CD8-positive, alpha-beta memory T cell (primary cell): Measurements from ENCODE around the gene MMP2. TPM values are rescaled to one million over a fixed set of nuclear protein-coding genes. Genes with fewer than 3 reads are reported as not detected.

Source experiments
- CTCF ChIA-PET: fragments of 350-600 bp; sonication (Branson Sonifier 250); formaldehyde crosslinking; loops from one replicate; lab custom pipeline; 2021; ENCODE audit warnings: antibody characterized with exemption; lab: Charles Lee
- POLR2A ChIA-PET: fragments of 350-600 bp; sonication (Branson Sonifier 250); formaldehyde crosslinking; loops from one replicate; lab custom pipeline; 2021; ENCODE audit warnings: antibody characterized with exemption; lab: Charles Lee
- DNase-seq, 5 donors: peaks; one replicate each; pipeline versions ENCODE4 v3.0.0 to v3.0.0-alpha.2; 2020 to 2022; ENCODE audit warnings: mixed read lengths in 1 of 5
- H3K27ac ChIP-seq: one replicate; pipeline ENCODE4 v1.7.0; 2013; ENCODE audit warnings: low read depth, mild to moderate bottlenecking, low read length, moderate library complexity
- H3K27me3 ChIP-seq: 2 replicates; pipeline ENCODE4 v1.7.0; 2013; ENCODE audit warnings: low read length, mild to moderate bottlenecking; ENCODE audit not compliant: insufficient read depth, poor library complexity, severe bottlenecking
- H3K36me3 ChIP-seq: 2 replicates; pipeline ENCODE4 v1.7.0; 2013; ENCODE audit warnings: mild to moderate bottlenecking, low read length, moderate library complexity; ENCODE audit not compliant: insufficient read depth
- H3K4me1 ChIP-seq: 2 replicates; pipeline ENCODE4 v1.7.0; 2013; ENCODE audit warnings: mild to moderate bottlenecking, low read length, moderate library complexity; ENCODE audit not compliant: insufficient read depth
- H3K4me3 ChIP-seq: 2 replicates; pipeline ENCODE4 v1.7.0; 2013; ENCODE audit warnings: mild to moderate bottlenecking, low read length
- H3K9me3 ChIP-seq: 2 replicates; pipeline ENCODE4 v1.7.0; 2013; ENCODE audit warnings: mild to moderate bottlenecking, low read length
- H3K27ac Mint-ChIP-seq, 8 donors: one replicate each; pipeline ENCODE4 v1.8.0; 2020 to 2021; ENCODE audit warnings: mixed read lengths in 8 of 8, mild to moderate bottlenecking in 6 of 8, inconsistent platforms in 3 of 8, moderate library complexity in 3 of 8
- H3K27me3 Mint-ChIP-seq, 2 donors: one replicate each; pipeline ENCODE4 v1.8.0; 2020 to 2021; ENCODE audit warnings: mixed read lengths in 2 of 2, mild to moderate bottlenecking in 1 of 2, moderate library complexity in 1 of 2
- H3K36me3 Mint-ChIP-seq, 3 donors: one replicate each; pipeline ENCODE4 v1.8.0; 2020 to 2021; ENCODE audit warnings: mixed read lengths in 3 of 3, inconsistent platforms in 1 of 3, mild to moderate bottlenecking in 1 of 3
- H3K4me1 Mint-ChIP-seq, 3 donors: one replicate each; pipeline ENCODE4 v1.8.0; 2020 to 2021; ENCODE audit warnings: mixed read lengths in 3 of 3, inconsistent platforms in 1 of 3, mild to moderate bottlenecking in 1 of 3
- H3K4me3 Mint-ChIP-seq, 7 donors: one replicate each; pipeline ENCODE4 v1.8.0; 2020 to 2021; ENCODE audit warnings: mixed read lengths in 7 of 7, mild to moderate bottlenecking in 6 of 7, moderate library complexity in 4 of 7, inconsistent platforms in 2 of 7
- H3K9me3 Mint-ChIP-seq, 5 donors: one replicate each; pipeline ENCODE4 v1.8.0; 2020 to 2022; ENCODE audit warnings: mixed read lengths in 5 of 5, mild to moderate bottlenecking in 3 of 5, moderate library complexity in 2 of 5, inconsistent platforms in 1 of 5
- polyA plus RNA-seq: library from polyadenylated mRNA; unstranded; fragments of 300-500 nt; fragmentation: Illumina TruSeq; gene quantifications from one replicate; pipeline ENCODE4 v1.2.3, GENCODE V29; 2021
- total RNA-seq, 2 experiments: library from RNA; stranded (reverse); gene quantifications; one replicate each; pipeline ENCODE4 v1.2.3, GENCODE V29; 2021

The MMP2 gene
- total and polyA plus RNA-seq, 3 experiments from 2014 or later: not detected

DNA sequence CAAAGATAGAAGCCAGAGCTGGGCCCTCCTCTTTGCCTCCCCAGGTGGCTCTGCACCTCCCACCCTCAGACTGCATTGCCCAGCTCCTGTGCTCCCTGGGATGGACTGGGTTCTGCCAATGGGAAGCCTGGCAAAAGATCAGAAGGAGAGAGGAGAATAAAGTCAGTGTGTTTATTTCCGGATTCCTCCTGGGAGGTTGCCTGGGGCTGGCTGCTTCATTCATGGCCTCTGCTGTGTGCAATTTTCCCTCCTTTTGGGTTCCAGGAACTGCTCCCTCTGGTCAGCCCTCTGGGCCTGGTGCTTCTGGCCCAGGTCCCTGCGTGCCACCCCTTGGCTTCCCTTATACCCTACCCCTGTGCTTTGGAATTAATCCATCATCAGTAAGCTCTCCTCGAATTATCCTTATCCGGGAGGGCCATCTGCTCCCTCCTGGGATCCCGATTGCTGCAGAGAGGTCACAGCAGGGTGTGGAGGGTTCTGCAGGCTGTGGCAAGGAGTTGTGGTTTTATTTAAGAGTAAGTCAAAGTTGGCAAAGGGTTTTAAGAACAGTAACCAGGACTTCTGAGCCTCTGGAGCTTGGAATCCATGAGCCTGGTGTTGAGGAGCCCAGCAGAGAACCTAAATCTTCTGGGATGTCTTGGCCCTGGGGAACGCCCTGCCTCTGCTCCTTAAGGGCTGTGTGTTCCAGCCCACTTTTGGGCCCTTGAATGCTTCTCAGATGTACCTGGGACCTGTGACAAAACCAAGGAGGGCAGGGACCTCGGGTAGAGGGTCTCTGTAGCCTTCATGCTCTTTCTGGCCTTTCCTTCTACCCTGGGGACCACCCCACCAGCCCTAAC is 8.2 kb upstream of the MMP2 start:
- no peaks in the 10 kb centered on the region for H3K4me1 ChIP-seq
- H3K9me3 Mint-ChIP-seq: no peaks in the 10 kb centered on the region
- peaks cover 4% of the 10 kb centered on the region in 2 donors for H3K27me3 Mint-ChIP-seq
- no peaks in the 10 kb centered on the region for H3K9me3 ChIP-seq
- H3K4me3 Mint-ChIP-seq: no peak overlapping the region
- H3K27ac Mint-ChIP-seq: no peak overlapping the region
- H3K36me3 ChIP-seq: no peaks in the 10 kb centered on the region
- no peak overlapping the region for H3K27ac ChIP-seq
- H3K36me3 Mint-ChIP-seq: no peaks in the 10 kb centered on the region
- POLR2A ChIA-PET: no interaction called here
- H3K4me1 Mint-ChIP-seq: no peaks in the 10 kb centered on the region
- no peaks in the 10 kb centered on the region for H3K27me3 ChIP-seq
- no peak overlapping the region for H3K4me3 ChIP-seq
- DNase-seq: no peak
- CTCF ChIA-PET: no interaction called here

DNA sequence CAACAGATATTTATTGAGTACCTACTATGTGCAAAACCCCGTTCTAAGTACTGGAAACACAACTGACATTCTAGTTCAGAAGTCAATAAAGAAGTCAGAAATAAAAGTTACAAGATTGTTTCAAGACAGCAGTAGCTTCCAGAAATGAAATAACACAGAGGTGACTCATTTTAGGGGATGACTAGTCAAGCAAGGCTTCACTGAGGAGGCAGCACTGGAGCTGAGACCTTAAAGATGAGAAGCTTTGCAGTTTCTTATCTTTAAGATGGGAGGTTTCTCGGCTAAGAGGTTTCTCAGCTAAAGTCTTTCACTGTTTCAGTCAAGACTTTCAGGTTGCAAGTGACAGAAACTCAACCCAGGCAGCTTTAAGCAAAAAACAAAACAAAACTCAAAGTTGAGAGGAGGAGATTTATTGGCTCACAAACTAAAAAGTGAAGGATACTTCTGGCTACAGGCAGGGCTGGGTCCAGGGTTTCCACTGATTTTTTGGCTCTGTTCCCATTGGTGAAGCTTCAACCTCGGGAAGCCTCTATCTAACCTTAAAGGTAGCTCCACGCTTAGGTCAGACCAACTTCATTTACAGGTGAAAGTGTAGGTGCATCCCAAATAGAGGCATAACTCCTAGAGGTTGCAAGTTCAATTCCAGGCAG is 7.4 kb upstream of the MMP2 start:
- Histone ChIP-seq H3K27ac (no peak overlapping the region), H3K4me3 (no peak overlapping the region), H3K36me3 (no peaks in the 10 kb centered on the region), H3K4me1 (no peaks in the 10 kb centered on the region), H3K9me3 (no peaks in the 10 kb centered on the region), H3K27me3 (no peaks in the 10 kb centered on the region)
- Mint-ChIP-seq H3K9me3 (no peaks in the 10 kb centered on the region), H3K4me1 (no peaks in the 10 kb centered on the region), H3K36me3 (no peaks in the 10 kb centered on the region), H3K27me3 (peaks cover 4 to 8% of the 10 kb centered on the region in 2 donors), H3K4me3 (no peak overlapping the region), H3K27ac (no peak overlapping the region)
- ChIA-PET POLR2A (no interaction called here), CTCF (no interaction called here)
- DNase-seq: no peak

DNA sequence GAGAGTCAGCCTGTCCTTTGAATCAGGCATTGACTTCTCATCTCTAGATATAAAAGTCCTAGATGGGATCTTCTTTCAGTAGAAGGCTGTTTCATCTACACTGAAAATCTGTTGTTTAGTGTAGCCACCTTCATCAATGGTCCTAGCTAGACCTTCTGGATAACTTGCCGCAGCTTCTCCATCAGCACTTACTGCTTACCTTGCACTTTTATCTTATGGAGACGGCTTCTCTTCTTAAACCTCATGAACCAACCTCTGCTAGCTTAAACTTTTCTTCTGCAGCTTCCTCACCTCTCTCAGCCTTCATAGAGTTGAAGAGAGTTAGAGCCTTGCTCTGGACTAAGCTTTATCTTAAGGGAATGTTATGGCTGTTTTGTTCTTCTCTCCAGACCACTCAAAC is 5.4 kb upstream of the MMP2 start:
- no peak overlapping the region for H3K4me3 Mint-ChIP-seq
- peaks cover 13 to 21% of the 10 kb centered on the region in 2 donors for H3K27me3 Mint-ChIP-seq
- Histone ChIP-seq H3K36me3 (no peaks in the 10 kb centered on the region), H3K27ac (no peak overlapping the region), H3K4me3 (no peak overlapping the region), H3K4me1 (no peaks in the 10 kb centered on the region), H3K27me3 (no peaks in the 10 kb centered on the region), H3K9me3 (no peaks in the 10 kb centered on the region)
- H3K4me1 Mint-ChIP-seq: no peaks in the 10 kb centered on the region
- H3K36me3 Mint-ChIP-seq: peaks cover 0 to under 1% (median 0%) of the 10 kb centered on the region in 3 donors
- no peak for DNase-seq
- H3K27ac Mint-ChIP-seq: no peak overlapping the region
- ChIA-PET CTCF (interaction anchor here (3.2 kb wide), 1 partner anchor 9 kb away, joined by 13 read pairs; no protein-coding TSS in a partner anchor), POLR2A (no interaction called here)
- H3K9me3 Mint-ChIP-seq: no peaks in the 10 kb centered on the region

DNA sequence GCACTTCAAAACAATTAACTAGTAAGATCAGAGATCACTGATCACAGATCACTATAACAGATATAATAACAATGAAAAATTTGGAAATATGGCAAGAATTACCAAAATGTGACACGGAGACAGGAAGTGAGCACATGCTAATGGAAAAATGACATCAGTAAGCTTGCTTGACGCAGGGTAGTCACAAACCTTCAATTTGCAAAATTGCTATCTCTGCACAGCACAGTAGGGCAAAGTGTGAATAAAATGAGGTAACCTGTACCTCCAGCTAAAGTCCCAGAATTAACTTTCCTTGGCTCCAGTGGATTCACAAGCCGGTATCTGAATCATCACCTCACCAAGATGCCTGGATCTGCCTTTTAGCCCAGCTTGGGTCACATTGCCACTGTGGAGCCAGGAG is 4.2 kb upstream of the MMP2 start:
- Mint-ChIP-seq H3K4me1 (no peaks in the 10 kb centered on the region), H3K27me3 (peaks cover 21 to 28% of the 10 kb centered on the region in 2 donors), H3K4me3 (no peak overlapping the region), H3K9me3 (no peaks in the 10 kb centered on the region), H3K27ac (no peak overlapping the region), H3K36me3 (peaks cover 0 to 1% (median 0%) of the 10 kb centered on the region in 3 donors)
- CTCF ChIA-PET: interaction anchor here (3.2 kb wide), 1 partner anchor 10 kb away, joined by 13 read pairs; no protein-coding TSS in a partner anchor
- no peak overlapping the region for H3K27ac ChIP-seq
- H3K4me3 ChIP-seq: no peak overlapping the region
- H3K27me3 ChIP-seq: no peaks in the 10 kb centered on the region
- no peaks in the 10 kb centered on the region for H3K9me3 ChIP-seq
- H3K36me3 ChIP-seq: no peaks in the 10 kb centered on the region
- DNase-seq: no peak
- H3K4me1 ChIP-seq: no peaks in the 10 kb centered on the region
- POLR2A ChIA-PET: no interaction called here

DNA sequence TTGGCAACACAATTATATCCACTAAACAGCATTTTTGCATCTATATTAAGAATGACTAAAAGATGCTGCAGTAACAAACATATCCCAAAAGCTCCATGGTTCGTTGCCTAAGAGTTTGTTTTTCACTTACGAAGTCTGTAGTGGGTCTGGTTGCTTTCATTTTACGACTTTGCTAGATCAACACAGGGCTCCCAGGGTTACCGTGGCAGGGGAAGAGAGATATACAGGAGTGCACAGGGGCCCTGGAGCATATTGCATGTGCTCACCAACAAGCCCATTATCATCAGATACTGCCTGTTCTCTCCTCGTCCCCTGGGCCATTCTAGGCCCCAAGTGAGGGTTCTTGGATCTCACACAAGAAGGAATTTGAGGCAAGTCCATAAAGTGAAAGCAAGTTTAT is 3.1 kb upstream of the MMP2 start:
- Mint-ChIP-seq H3K27ac (no peak overlapping the region), H3K9me3 (no peaks in the 10 kb centered on the region), H3K27me3 (peaks cover 23 to 38% of the 10 kb centered on the region in 2 donors), H3K4me1 (no peaks in the 10 kb centered on the region), H3K4me3 (no peak overlapping the region), H3K36me3 (peaks cover 0 to 1% (median 0%) of the 10 kb centered on the region in 3 donors)
- DNase-seq: no peak
- Histone ChIP-seq H3K4me3 (no peak overlapping the region), H3K9me3 (no peaks in the 10 kb centered on the region), H3K36me3 (no peaks in the 10 kb centered on the region), H3K4me1 (no peaks in the 10 kb centered on the region), H3K27ac (no peak overlapping the region), H3K27me3 (no peaks in the 10 kb centered on the region)
- ChIA-PET CTCF (interaction anchor here (3.2 kb wide), 1 partner anchor 11 kb away, joined by 13 read pairs; no protein-coding TSS in a partner anchor), POLR2A (no interaction called here)

DNA sequence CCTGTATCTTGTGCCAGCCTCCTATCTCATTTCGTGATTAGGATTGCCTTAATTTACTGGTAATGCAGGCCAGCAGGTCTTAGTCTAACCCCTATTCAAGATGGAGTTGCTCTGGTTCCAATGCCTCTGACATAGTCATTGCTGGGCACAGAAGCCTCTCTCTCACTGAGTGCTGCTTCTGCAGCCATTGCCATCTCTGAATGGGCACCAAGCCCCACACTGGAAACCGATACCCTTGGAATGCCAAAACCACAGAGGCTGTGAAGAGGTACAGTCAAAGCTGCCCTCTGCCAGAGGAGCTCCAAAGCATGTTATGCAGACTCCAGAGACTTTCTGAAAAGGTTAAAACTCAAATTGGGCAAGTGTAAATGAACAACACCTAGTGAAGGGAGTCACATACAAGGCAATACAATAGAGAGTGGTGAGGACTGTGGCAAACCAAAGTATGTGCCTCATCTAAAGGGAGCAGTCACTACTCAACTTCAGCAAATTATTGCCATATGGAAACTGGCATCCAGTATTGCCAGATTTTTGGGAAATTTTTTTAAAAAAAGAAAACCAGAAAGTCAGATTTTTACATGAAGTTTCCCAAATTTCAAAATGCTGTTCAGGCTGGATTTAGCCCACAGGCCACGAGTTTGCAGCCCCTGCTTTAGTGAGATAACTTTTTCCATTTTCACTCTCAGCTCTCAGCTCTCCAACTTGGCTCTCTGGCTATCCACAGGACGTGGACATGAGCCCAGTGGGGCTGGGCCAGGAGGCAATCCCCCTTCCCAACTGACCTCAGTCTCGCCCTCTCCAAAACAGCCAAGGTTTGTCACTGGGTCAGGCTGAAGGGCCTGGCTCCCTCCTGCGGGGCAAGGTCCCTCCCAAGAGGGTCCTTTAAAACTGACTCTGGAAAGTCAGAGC is 2.1 kb upstream of the MMP2 start:
- no peaks in the 10 kb centered on the region for H3K4me1 ChIP-seq
- no peaks in the 10 kb centered on the region for H3K4me1 Mint-ChIP-seq
- H3K27ac Mint-ChIP-seq: peak overlapping the region in 1 of 8 donors; percentile 24
- peaks cover 23 to 36% of the 10 kb centered on the region in 2 donors for H3K27me3 Mint-ChIP-seq
- ChIA-PET CTCF (no interaction called here), POLR2A (no interaction called here)
- no peak overlapping the region for H3K4me3 ChIP-seq
- H3K36me3 ChIP-seq: no peaks in the 10 kb centered on the region
- no peaks in the 10 kb centered on the region for H3K27me3 ChIP-seq
- no peak for DNase-seq
- no peaks in the 10 kb centered on the region for H3K9me3 Mint-ChIP-seq
- H3K27ac ChIP-seq: no peak overlapping the region
- no peaks in the 10 kb centered on the region for H3K9me3 ChIP-seq
- no peak overlapping the region for H3K4me3 Mint-ChIP-seq
- peaks cover 0 to 1% (median 0%) of the 10 kb centered on the region in 3 donors for H3K36me3 Mint-ChIP-seq

DNA sequence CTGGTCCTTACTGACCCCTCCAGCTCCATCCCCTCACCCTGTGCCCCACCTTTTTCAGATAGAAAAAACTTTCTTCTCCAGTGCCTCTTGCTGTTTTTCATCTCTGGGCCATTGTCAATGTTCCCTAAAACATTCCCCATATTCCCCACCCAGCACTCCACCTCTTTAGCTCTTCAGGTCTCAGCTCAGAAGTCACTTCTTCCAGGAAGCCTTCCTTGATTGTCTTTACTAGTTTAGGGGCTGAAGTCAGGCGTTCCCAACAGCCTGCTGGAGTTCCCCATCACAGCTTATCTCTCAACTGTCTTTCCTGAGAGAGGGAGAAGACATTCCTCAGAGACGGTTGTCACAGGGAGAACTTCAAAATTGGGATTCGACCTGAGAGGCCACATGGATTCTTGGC is 1.3 kb upstream of the MMP2 start:
- Mint-ChIP-seq H3K9me3 (no peaks in the 10 kb centered on the region), H3K27ac (no peak overlapping the region), H3K27me3 (peaks cover 25 to 36% of the 10 kb centered on the region in 2 donors), H3K4me1 (no peaks in the 10 kb centered on the region), H3K36me3 (peaks cover 0 to 1% (median 0%) of the 10 kb centered on the region in 3 donors), H3K4me3 (no peak overlapping the region)
- Histone ChIP-seq H3K4me1 (no peaks in the 10 kb centered on the region), H3K27ac (no peak overlapping the region), H3K36me3 (no peaks in the 10 kb centered on the region), H3K4me3 (no peak overlapping the region), H3K9me3 (no peaks in the 10 kb centered on the region), H3K27me3 (no peaks in the 10 kb centered on the region)
- DNase-seq: no peak
- POLR2A ChIA-PET: no interaction called here
- CTCF ChIA-PET: no interaction called here
